Smooth muscle cell (in vitro differentiated cells): Measurements from ENCODE around the gene RPL6. TPM values are rescaled to one million over a fixed set of nuclear protein-coding genes. Genes with fewer than 3 reads are reported as not detected.
"Not testable (repeated sequence)": the region's sequence is repeated elsewhere in the genome, so short reads cannot be mapped to it uniquely, and the experiment has no call there.

ENCODE experiments used
- DNase-seq: peaks from one replicate; lab custom pipeline; 2025; ENCODE audit not compliant: unreplicated experiment; lab: John Stamatoyannopoulos, UW
- H2AFZ ChIP-seq: fragments of 200-600 bp; sonication (generic); 2 replicates; pipeline ENCODE4 v1.6.0; 2016; ENCODE audit warnings: antibody characterized with exemption, low read depth, mild to moderate bottlenecking
- H3F3A ChIP-seq: fragments of 200-600 bp; sonication (generic); 2 replicates; pipeline ENCODE4 v1.6.0; 2017; ENCODE audit warnings: antibody characterized with exemption, low read depth
- H3K27ac ChIP-seq: fragments of 200-600 bp; sonication (generic); 2 replicates; pipeline ENCODE4 v1.5.1; 2016; ENCODE audit warnings: low read depth, mild to moderate bottlenecking
- H3K27me3 ChIP-seq: fragments of 200-600 bp; sonication (generic); 2 replicates; pipeline ENCODE4 v1.6.1; 2016; ENCODE audit warnings: low read depth, mild to moderate bottlenecking
- H3K36me3 ChIP-seq: fragments of 200-600 bp; sonication (generic); 2 replicates; pipeline ENCODE4 v1.5.1; 2016; ENCODE audit warnings: low read depth
- H3K4me1 ChIP-seq: fragments of 200-600 bp; sonication (generic); 2 replicates; pipeline ENCODE4 v1.5.1; 2016; ENCODE audit warnings: low read depth
- H3K4me2 ChIP-seq: fragments of 200-600 bp; sonication (generic); 2 replicates; pipeline ENCODE4 v1.6.0; 2016; ENCODE audit warnings: mild to moderate bottlenecking
- H3K4me3 ChIP-seq: fragments of 200-600 bp; sonication (generic); 2 replicates; pipeline ENCODE4 v1.5.1; 2016; ENCODE audit warnings: mild to moderate bottlenecking
- H3K79me2 ChIP-seq: fragments of 200-600 bp; sonication (generic); 2 replicates; pipeline ENCODE4 v1.6.0; 2016; ENCODE audit warnings: low read depth, mild to moderate bottlenecking
- H3K9ac ChIP-seq: fragments of 200-600 bp; sonication (generic); 2 replicates; pipeline ENCODE4 v1.6.0; 2016; ENCODE audit warnings: low read depth
- H3K9me3 ChIP-seq: fragments of 200-600 bp; sonication (generic); replicated peaks from 2 replicates; pipeline ENCODE4 v1.5.1; 2016; ENCODE audit warnings: low read depth
- H4K20me1 ChIP-seq: fragments of 200-600 bp; sonication (generic); 2 replicates; pipeline ENCODE4 v1.6.0; 2016; ENCODE audit warnings: low read depth
- CTCF ChIP-seq: fragments of 200-600 bp; sonication (generic); IDR thresholded peaks from 2 replicates; pipeline ENCODE4 v1.5.1; 2017; ENCODE audit warnings: borderline replicate concordance, mild to moderate bottlenecking, antibody characterized with exemption; ENCODE audit not compliant: insufficient read depth, poor library complexity, severe bottlenecking
- WGBS: methylation state at CpG from one replicate; pipeline ENCODE4 v1.1.7; 2016; ENCODE audit warnings: low lambda C conversion rate; 5-methylcytosine and 5-hydroxymethylcytosine counted together
- polyA plus RNA-seq: library from polyadenylated mRNA; unstranded; fragments of >200 nt; fragmentation: Nextera tagmentation; extraction: Ambion mirVana; gene quantifications from 2 replicates; pipeline ENCODE4 v1.2.1, GENCODE V29; 2016
- total RNA-seq: library from RNA; depleted of rRNA; stranded (reverse); fragments of >200 nt; gene quantifications from 2 replicates; pipeline ENCODE4 v1.2.3, GENCODE V29; 2014

RPL6 gene
- total and polyA plus RNA-seq, 2 experiments from 2014 or later, result 333 to 1,797 TPM

- Histone ChIP-seq H3K9ac (no peak overlapping the region), H3K36me3 (peaks cover 20% of the 10 kb centered on the region), H3K4me1 (no peaks in the 10 kb centered on the region), H3F3A (no peaks in the 10 kb centered on the region), H3K27me3 (no peaks in the 10 kb centered on the region), H3K4me2 (no peak overlapping the region), H4K20me1 (peaks cover 4% of the 10 kb centered on the region), H3K4me3 (no peak overlapping the region), H3K27ac (no peak overlapping the region), H3K79me2 (no peaks in the 10 kb centered on the region), H3K9me3 (no peaks in the 10 kb centered on the region), H2AFZ (no peak overlapping the region)
- DNase-seq, result no peak
- WGBS, result 96% methylated on average over 7 of the region's 7 CpGs
- no peak for TF ChIP-seq CTCF
Observed at GRCh38 chr12:112456029-112456428, 46.6 kb upstream of the RPL6 start.

- Histone ChIP-seq H3K27me3 (no peaks in the 10 kb centered on the region), H3K4me2 (no peak overlapping the region), H3K27ac (no peak overlapping the region), H3K9ac (no peak overlapping the region), H2AFZ (no peak overlapping the region), H3K36me3 (peaks cover 27% of the 10 kb centered on the region), H4K20me1 (peaks cover 21% of the 10 kb centered on the region), H3K9me3 (no peaks in the 10 kb centered on the region), H3K79me2 (peaks cover 8% of the 10 kb centered on the region), H3K4me1 (no peaks in the 10 kb centered on the region), H3F3A (no peaks in the 10 kb centered on the region), H3K4me3 (no peak overlapping the region)
- no peak for TF ChIP-seq CTCF
- WGBS, result 95% methylated on average over 4 of the region's 4 CpGs
- DNase-seq, result no peak
Observed at GRCh38 chr12:112450725-112451124, 41.3 kb upstream of the RPL6 start.

- H3K27me3 ChIP-seq, H2AFZ ChIP-seq, H3K4me1 ChIP-seq, H3K4me3 ChIP-seq, H3F3A ChIP-seq, H3K4me2 ChIP-seq, DNase-seq, H3K9ac ChIP-seq, H3K27ac ChIP-seq, H3K9me3 ChIP-seq: not testable (repeated sequence)
- WGBS, result 97% methylated on average over 2 of the region's 2 CpGs
- Histone ChIP-seq H3K79me2 (peaks cover 22% of the 10 kb centered on the region), H3K36me3 (peaks cover 17% of the 10 kb centered on the region), H4K20me1 (peaks cover 42% of the 10 kb centered on the region)
Observed at GRCh38 chr12:112448165-112448564, 38.8 kb upstream of the RPL6 start.

- H3K9me3 ChIP-seq, result no peaks in the 10 kb centered on the region
- no peak overlapping the region for H3K4me2 ChIP-seq
- DNase-seq, result no peak
- no peaks in the 10 kb centered on the region for H3K27me3 ChIP-seq
- no peak overlapping the region for H2AFZ ChIP-seq
- no peaks in the 10 kb centered on the region for H3K4me1 ChIP-seq
- TF ChIP-seq CTCF, result no peak
- peaks cover 50% of the 10 kb centered on the region for H4K20me1 ChIP-seq
- peaks cover 31% of the 10 kb centered on the region for H3K79me2 ChIP-seq
- no peak overlapping the region for H3K4me3 ChIP-seq
- H3K36me3 ChIP-seq, result peaks cover 17% of the 10 kb centered on the region
- no peaks in the 10 kb centered on the region for H3F3A ChIP-seq
- over 99% methylated on average over 3 of the region's 3 CpGs for WGBS
- H3K9ac ChIP-seq, result no peak overlapping the region
- H3K27ac ChIP-seq, result no peak overlapping the region
Observed at GRCh38 chr12:112447106-112447505, 37.7 kb upstream of the RPL6 start.
